ENCODE measurements around the gene MAPK9. TPM values are rescaled to one million over a fixed set of nuclear protein-coding genes. Genes with fewer than 3 reads are reported as not detected.

MAPK9 gene
- total RNA-seq, 1 experiment from 2014 or later: 43.4 TPM

DNA sequence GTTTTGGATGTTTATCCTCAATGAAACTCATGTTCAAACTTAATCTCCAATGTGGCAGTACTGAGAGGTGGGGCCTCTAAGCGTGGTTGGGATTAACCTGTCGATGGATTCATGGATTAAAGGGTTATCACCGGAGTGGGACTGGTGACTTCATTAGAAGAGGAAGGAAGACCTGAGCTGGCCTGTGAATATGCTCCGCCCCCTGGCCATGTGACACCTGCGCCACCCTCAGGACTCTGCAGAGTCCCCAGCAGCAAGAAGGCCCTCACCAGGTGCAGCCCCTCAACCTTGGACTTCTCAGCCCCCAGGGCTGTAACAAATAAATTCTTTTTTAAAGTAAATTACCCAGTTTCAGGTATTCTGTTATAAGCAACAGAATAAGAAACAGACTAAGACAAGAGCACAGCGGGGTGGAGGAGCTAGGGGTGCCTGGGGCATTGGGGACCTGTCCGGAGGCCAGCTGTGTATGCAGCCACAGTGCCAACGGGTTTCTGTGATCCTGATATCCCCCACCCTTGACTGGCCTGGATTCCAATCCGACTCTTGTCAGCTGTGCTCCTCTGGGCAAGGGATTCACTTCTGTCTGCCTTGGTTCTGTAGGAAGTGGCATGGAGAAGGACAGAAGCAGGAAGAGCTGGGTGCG, 3.2 kb upstream of the MAPK9 start (continued):
- TF ChIP-seq ZFX (IDR thresholded peaks at IDR 0.05) (no peak), YY1 (IDR thresholded peaks at IDR 0.05; ENCODE audit: extremely low read depth, insufficient replicate concordance, low read depth, low read length) (no peak)

GRCh38 chr5:180294411-180294810, 2.5 kb upstream of the MAPK9 start:
- Histone ChIP-seq H3K27me3 (ENCODE audit: insufficient read depth, low read length) (no peaks in the 10 kb centered on the region), H3K9me2 (ENCODE audit: insufficient read depth) (no peaks in the 10 kb centered on the region), H3K36me3 (ENCODE audit: control insufficient read depth in 1 of 2, insufficient read depth in 2 of 2, low read length in 2 of 2) (no peaks in the 10 kb centered on the region), H4K20me1 (ENCODE audit: insufficient read depth) (no peaks in the 10 kb centered on the region), H3K27ac (ENCODE audit: low read depth, low read length) (no peak overlapping the region), H3K9me3 (ENCODE audit: control insufficient read depth in 1 of 2, insufficient read depth in 1 of 2, low read depth in 1 of 2, low read length in 2 of 2) (no peaks in the 10 kb centered on the region), H3K4me3 (replicated peaks in 1 of 2; ENCODE audit: low read depth in 1 of 2, low read length in 2 of 2) (no peak overlapping the region), H3K9ac (ENCODE audit: low read length) (no peak overlapping the region), H3K4me1 (ENCODE audit: control insufficient read depth in 1 of 2, insufficient read depth in 2 of 2, low read length in 2 of 2) (peaks cover 10 to 24% of the 10 kb centered on the region in 2 experiments), H3K79me2 (ENCODE audit: insufficient read depth, low read length) (peaks cover 16% of the 10 kb centered on the region), H3K4me2 (ENCODE audit: low read length) (no peak overlapping the region), H2AFZ (ENCODE audit: low read depth, low read length, poor library complexity, severe bottlenecking) (no peak overlapping the region)
- no peak for TF ChIP-seq RAD21 (IDR thresholded peaks at IDR 0.05; ENCODE audit: low read depth)
- no peak for TF ChIP-seq POLR2AphosphoS5 (IDR thresholded peaks at IDR 0.05; ENCODE audit: low read depth, low read length)
- no peak for TF ChIP-seq SP1 (IDR thresholded peaks at IDR 0.05; ENCODE audit: low read depth)
- RAD21 ChIA-PET (ENCODE audit: low non-redundant PET in 1 of 2, low total read pairs in 2 of 2, uncharacterized antibody in 2 of 2, unreplicated experiment in 2 of 2): interaction anchor here in 1 of 2 experiments (1.4 kb wide), 1 partner anchor 34 kb away, joined by 7 read pairs; no protein-coding TSS in a partner anchor
- intact Hi-C loops (cut with micrococcal nuclease): loop anchor here (10.0 kb wide), 1 partner anchor 170 kb away; no protein-coding TSS in a partner anchor
- no TSS peak for BruUV-seq (replicated peaks)
- CTCF ChIA-PET: interaction anchor here (0.9 to 3.7 kb wide), 5 partner anchors 21 to 312 kb away, joined by 3 to 28 read pairs (median 25); no protein-coding TSS in a partner anchor
- DNase-seq (ENCODE audit: low read depth, low spot score) (no peak), ATAC-seq (no peak)
- POLR2A ChIA-PET: interaction anchor here (1.2 kb wide), 1 partner anchor 38 kb away, joined by 5 read pairs; no protein-coding TSS in a partner anchor

Data from HCT116 (cell line).